GM21529 (cell line): Measurements from ENCODE around the gene GPD1L.
A peak's percentile ranks its signal among the peaks of the same experiment; 100 is the strongest.
"Not testable (repeated sequence)": the region's sequence is repeated elsewhere in the genome, so short reads cannot be mapped to it uniquely, and the experiment has no call there.

Source experiments
- ATAC-seq: cut with Tn5 transposase; IDR thresholded peaks from one replicate; pipeline ENCODE4 v1.9.1; 2021; ENCODE audit not compliant: unreplicated experiment

Gene GPD1L

GRCh38 chr3:32177702-32178198, 71.3 kb downstream of the GPD1L start:
- ATAC-seq: peak; percentile 83

DNA sequence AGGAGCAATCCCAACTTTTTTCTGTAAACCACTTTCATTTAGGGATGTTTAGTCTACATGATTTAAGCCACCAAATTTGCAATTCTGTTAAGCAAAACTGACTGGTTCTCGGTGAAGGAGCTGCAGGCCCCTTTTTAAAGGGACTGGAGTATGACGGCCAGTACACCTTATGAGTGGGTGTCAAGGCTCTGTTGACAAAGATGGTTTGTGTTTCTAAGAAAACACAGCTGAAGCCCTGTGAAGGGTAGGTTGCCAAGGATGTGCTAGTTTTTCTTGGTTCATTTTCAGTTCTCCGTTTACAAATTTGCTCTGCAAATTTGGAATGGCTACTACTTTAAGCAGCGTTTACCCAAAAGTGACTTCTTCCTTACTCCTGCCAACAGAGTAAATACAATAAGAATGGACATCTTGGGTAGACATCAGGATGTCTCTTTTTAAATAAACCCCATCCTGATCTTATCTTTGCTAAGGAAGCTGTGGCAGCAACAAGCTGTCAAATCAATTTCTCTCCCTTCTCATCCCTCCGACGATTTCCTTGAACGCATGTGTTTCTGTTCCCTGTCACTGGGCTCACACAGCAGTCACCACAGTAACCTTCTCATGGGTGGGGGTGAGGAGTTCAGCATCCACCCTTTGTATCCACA, 73.8 kb downstream of the GPD1L start:
- ATAC-seq: no peak

- no peak for ATAC-seq
Measured at GRCh38 chr3:32181365-32181764, 74.9 kb downstream of the GPD1L start.

DNA sequence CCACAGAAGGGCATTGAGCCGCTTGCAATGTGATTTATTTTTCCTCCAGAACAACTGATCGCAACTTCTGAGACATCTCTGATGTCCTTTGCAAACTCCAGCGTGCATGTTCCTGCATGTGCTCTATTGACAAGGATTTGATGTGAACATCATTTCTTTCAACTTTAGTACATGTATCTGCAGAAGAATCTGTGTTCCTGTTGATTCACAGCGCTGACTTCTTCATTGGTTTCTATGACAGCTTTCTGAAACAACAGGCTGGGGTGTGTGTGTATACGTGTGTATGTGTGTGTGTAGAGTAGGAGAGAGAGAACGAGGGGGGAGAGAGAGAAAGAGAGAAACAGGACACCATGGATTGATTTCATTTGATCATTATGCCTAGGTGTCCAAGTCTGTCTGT, 75.4 kb downstream of the GPD1L start:
- no peak for ATAC-seq

DNA sequence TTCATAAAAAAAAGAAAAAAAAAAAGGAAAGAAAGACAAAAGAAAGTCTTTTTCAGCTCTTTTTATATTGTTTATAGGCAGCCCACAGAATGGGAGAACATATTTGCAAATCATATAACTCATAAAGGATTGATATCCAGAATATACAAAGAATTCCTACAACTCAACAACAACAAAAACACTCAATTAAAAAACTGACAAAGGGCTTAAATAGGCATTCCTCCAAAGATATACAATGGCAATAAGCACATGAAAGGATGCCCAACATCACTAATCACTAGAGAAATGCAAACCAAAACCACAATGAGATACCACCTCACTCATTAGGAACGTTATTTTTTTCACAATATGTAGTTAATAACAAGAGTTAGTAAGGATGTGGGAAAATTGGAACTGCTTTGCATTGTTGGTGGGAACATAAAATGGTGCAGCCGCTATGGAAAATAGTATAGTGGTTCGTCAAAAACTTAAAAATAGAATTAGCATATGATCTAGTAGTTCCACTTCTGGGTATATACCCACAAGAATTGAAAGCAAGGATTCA, 77.8 kb downstream of the GPD1L start:
- ATAC-seq: no peak

DNA sequence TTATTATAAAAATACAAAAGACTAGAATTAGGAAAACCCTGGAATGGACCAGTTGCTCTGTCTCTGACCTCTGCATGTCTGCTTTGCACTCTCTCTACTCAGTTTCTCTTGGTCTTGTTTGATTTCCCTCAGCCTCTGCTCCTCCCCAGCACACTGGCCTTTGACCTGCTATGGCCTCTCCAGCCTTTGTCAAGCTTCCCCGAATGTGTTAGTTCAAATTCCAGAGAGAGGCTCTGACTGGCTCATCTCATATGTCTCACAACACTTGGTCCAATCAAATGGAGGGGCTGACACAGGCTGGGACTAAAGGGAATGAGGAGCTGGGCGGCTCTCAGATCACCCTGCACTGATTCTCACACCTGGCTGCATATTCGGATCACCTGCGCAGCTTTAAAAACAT, 79.7 kb downstream of the GPD1L start:
- no peak for ATAC-seq

- ATAC-seq: no peak
Measured at GRCh38 chr3:32186876-32187275, 80.5 kb downstream of the GPD1L start.

GRCh38 chr3:32189693-32190092, 83.3 kb downstream of the GPD1L start:
- no peak for ATAC-seq

DNA sequence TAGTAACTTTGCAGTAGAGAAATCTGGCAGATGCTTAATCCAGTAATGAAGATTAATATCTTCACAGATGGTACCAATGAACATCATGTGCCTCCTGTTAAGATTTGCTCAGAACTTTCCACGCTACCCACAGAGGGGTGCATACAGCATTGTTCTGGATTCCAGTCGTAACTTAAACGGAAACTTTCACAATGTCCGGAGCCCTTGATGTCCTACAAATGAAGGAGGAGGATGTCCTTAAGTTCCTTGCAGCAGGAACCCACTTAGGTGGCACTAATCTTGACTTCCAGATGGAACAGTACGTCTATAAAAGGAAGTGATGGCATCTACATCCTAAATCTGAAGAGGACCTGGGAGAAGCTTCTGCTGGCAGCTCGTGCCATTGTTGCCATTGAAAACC, 84.1 kb downstream of the GPD1L start:
- ATAC-seq: not testable (repeated sequence)

DNA sequence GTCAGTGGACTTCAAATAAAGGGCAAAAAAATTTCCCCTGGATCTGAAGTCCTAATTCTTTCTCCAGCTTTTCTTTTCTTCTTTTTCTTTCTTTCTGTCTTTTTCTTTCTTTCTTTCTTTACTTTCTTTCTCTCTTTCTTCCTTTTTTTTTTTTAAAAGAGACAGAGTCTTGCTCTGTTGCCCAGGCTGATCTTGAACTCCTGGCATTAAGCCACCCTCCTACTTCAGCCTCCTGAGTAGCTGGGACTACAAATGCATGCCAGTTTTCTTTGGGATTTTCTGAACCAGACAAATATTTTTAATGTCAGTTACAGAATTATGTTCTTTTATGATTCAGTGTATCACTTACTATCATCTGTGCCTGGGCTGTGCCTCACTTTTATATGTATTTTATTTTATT, 86.7 kb downstream of the GPD1L start:
- no peak for ATAC-seq

DNA sequence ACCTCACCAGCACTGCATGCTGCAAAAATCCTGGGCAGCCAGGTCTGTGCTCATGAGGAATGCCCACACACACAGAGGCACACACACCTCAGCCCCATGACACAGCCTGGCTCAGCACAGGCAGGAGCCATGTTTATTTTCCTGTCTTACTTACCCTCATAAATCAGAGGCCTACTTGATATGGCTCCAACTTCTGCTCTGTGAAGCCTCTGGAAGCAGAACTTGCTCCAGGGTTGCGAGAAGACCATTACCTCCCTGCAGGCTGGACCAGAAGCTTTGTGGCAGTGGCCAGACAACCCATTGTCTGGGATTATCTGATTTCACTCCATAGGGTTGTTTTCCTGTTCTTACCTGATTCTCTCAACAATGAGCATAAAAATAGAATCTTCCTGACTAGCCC, 88.2 kb downstream of the GPD1L start:
- ATAC-seq: no peak

- no peak for ATAC-seq
Measured at GRCh38 chr3:32195995-32196540, 89.6 kb downstream of the GPD1L start.

DNA sequence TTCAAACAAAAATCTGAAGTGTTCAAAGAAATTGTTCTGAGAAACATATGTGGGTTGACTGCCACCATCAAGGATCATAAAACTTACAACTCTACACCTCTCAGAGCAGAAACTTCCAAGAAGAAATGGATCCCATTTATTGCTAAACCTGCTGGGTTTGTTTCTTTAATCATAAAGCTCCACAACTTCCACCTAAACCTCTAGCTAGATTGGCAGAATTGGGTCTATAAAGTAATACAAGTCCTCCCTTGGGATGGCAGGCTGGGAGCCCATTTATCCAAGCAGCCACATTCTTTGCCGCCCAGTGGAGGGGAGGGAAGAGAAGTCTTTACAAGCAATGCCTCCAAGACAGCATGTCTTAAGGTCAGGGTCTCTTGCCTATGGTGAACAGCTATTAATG, 91.6 kb downstream of the GPD1L start:
- no peak for ATAC-seq

DNA sequence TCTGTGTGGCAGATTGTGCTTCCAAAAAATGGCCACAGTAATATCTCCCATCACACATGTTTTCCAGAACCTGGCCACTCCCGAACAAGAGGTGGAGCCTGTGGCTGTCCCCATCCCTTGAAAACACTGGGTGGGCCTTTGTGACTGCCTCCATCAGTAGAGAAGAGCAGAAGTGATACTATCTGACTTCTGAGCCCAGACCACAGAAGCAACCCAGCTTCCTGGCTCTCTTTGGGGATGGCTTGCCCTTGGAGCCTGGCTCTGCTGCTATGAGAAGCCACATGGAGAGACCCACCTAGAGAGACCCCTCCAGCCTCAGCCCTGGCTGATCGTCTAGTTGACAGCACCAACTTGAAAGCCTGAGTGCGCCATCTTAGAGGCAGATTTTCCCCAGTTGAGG, 92.3 kb downstream of the GPD1L start:
- no peak for ATAC-seq

GRCh38 chr3:32200490-32200889, 94.1 kb downstream of the GPD1L start:
- no peak for ATAC-seq

GRCh38 chr3:32200992-32201758, 94.8 kb downstream of the GPD1L start:
- ATAC-seq: no peak

DNA sequence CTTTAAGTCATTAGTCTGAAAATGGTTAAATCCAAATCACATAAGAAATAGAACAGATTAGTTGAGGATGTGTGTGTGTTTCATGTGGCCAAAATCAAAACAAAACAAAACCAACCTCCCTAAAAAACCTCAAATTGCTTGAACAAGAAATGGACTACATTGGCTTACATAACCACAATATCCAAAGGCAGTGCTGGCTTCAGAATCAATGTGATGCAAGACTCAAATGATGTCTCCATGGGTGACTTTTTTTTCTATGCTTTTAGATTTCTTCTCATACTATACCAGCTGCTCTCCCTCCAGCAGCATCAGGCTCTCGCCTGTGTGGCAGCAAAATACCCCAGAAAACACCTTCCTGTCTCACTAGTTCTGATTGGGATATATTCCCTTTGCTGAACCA, 96.1 kb downstream of the GPD1L start:
- ATAC-seq: no peak

GRCh38 chr3:32203854-32204253, 97.4 kb downstream of the GPD1L start:
- ATAC-seq: no peak

DNA sequence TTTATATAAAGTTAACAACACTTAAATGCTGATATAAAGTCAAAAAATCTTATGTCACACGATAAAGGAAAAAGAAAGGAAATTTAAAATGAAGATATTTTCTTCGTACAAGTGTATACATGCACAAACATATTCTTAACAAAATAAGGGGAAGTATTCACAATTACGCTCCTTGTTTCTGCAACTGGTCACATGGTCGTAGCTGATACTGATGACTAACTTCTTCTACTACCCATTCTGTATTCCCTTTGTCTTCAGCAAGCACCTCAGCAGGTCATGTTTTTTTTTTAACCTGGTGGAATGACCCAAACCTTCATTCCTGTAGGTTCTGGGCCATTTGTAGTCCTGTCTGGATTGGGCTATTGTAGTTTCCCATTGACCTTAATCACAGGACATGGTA, 102.0 kb downstream of the GPD1L start:
- ATAC-seq: no peak

GRCh38 chr3:32215185-32215584, 108.8 kb downstream of the GPD1L start:
- no peak for ATAC-seq

DNA sequence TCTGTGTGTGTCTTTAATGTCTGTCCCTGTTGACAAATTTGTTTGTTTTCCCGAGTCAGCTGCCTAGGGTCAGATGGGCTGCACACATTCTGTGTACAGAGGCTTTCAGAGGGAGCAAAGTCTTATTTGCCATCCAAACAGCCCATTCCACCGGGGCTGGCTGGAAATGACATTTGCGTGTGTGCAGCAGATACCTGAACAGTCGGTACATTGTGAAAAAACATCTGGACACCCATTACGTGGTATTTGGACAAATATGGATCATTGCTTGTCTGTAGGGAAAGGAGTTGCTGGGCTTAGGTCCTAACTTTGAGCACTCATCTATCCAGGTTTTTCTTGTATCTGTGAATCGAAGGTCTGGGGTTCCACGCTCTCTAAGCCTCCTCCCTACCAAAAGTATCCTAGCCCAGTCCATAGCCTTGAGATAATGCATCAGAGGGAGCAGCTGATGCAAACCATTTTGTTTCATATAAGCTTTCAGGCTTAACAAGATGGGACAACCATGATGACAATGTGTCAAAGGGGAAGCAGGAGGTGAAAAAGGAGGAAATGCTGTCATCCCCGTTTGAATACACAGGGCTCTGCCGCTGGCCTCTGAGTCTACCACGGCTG, 109.9 kb downstream of the GPD1L start:
- no peak for ATAC-seq

GRCh38 chr3:32217339-32217738, 110.9 kb downstream of the GPD1L start:
- ATAC-seq: no peak
